Hepatocyte (in vitro differentiated cells): ENCODE results near the gene KLHL7.

Experiments used
- CTCF ChIP-seq: fragments of 200-600 bp; sonication (generic); IDR thresholded peaks from 2 replicates; pipeline ENCODE4 v1.5.1; 2016; ENCODE audit warnings: antibody characterized with exemption, mild to moderate bottlenecking; ENCODE audit not compliant: poor library complexity
- EZH2phosphoT487 ChIP-seq: fragments of 200-600 bp; sonication (generic); IDR thresholded peaks from one replicate; pipeline ENCODE4 v1.6.1; 2018; ENCODE audit warnings: antibody characterized with exemption, mild to moderate bottlenecking, low read depth, moderate library complexity; ENCODE audit not compliant: unreplicated experiment, severe bottlenecking

GRCh38 chr7:23075571-23075970, 30.0 kb upstream of the KLHL7 start:
- no peak for TF ChIP-seq CTCF
- no peak for TF ChIP-seq EZH2phosphoT487
